CD8-positive, alpha-beta memory T cell (primary cell): ENCODE results near the gene C3orf52. TPM values are rescaled to one million over a fixed set of nuclear protein-coding genes. Genes with fewer than 3 reads are reported as not detected.

Experiments used
- CTCF ChIA-PET: fragments of 350-600 bp; sonication (Branson Sonifier 250); formaldehyde crosslinking; loops from one replicate; lab custom pipeline; 2021; ENCODE audit warnings: antibody characterized with exemption; lab: Charles Lee
- POLR2A ChIA-PET: fragments of 350-600 bp; sonication (Branson Sonifier 250); formaldehyde crosslinking; loops from one replicate; lab custom pipeline; 2021; ENCODE audit warnings: antibody characterized with exemption; lab: Charles Lee
- DNase-seq, 5 donors: peaks; one replicate each; pipeline versions ENCODE4 v3.0.0 to v3.0.0-alpha.2; 2020 to 2022; ENCODE audit warnings: mixed read lengths in 1 of 5
- H3K27ac ChIP-seq: one replicate; pipeline ENCODE4 v1.7.0; 2013; ENCODE audit warnings: low read depth, mild to moderate bottlenecking, low read length, moderate library complexity
- H3K27me3 ChIP-seq: 2 replicates; pipeline ENCODE4 v1.7.0; 2013; ENCODE audit warnings: low read length, mild to moderate bottlenecking; ENCODE audit not compliant: insufficient read depth, poor library complexity, severe bottlenecking
- H3K36me3 ChIP-seq: 2 replicates; pipeline ENCODE4 v1.7.0; 2013; ENCODE audit warnings: mild to moderate bottlenecking, low read length, moderate library complexity; ENCODE audit not compliant: insufficient read depth
- H3K4me1 ChIP-seq: 2 replicates; pipeline ENCODE4 v1.7.0; 2013; ENCODE audit warnings: mild to moderate bottlenecking, low read length, moderate library complexity; ENCODE audit not compliant: insufficient read depth
- H3K4me3 ChIP-seq: 2 replicates; pipeline ENCODE4 v1.7.0; 2013; ENCODE audit warnings: mild to moderate bottlenecking, low read length
- H3K9me3 ChIP-seq: 2 replicates; pipeline ENCODE4 v1.7.0; 2013; ENCODE audit warnings: mild to moderate bottlenecking, low read length
- H3K27ac Mint-ChIP-seq, 8 donors: one replicate each; pipeline ENCODE4 v1.8.0; 2020 to 2021; ENCODE audit warnings: mixed read lengths in 8 of 8, mild to moderate bottlenecking in 6 of 8, inconsistent platforms in 3 of 8, moderate library complexity in 3 of 8
- H3K27me3 Mint-ChIP-seq, 2 donors: one replicate each; pipeline ENCODE4 v1.8.0; 2020 to 2021; ENCODE audit warnings: mixed read lengths in 2 of 2, mild to moderate bottlenecking in 1 of 2, moderate library complexity in 1 of 2
- H3K36me3 Mint-ChIP-seq, 3 donors: one replicate each; pipeline ENCODE4 v1.8.0; 2020 to 2021; ENCODE audit warnings: mixed read lengths in 3 of 3, inconsistent platforms in 1 of 3, mild to moderate bottlenecking in 1 of 3
- H3K4me1 Mint-ChIP-seq, 3 donors: one replicate each; pipeline ENCODE4 v1.8.0; 2020 to 2021; ENCODE audit warnings: mixed read lengths in 3 of 3, inconsistent platforms in 1 of 3, mild to moderate bottlenecking in 1 of 3
- H3K4me3 Mint-ChIP-seq, 7 donors: one replicate each; pipeline ENCODE4 v1.8.0; 2020 to 2021; ENCODE audit warnings: mixed read lengths in 7 of 7, mild to moderate bottlenecking in 6 of 7, moderate library complexity in 4 of 7, inconsistent platforms in 2 of 7
- H3K9me3 Mint-ChIP-seq, 5 donors: one replicate each; pipeline ENCODE4 v1.8.0; 2020 to 2022; ENCODE audit warnings: mixed read lengths in 5 of 5, mild to moderate bottlenecking in 3 of 5, moderate library complexity in 2 of 5, inconsistent platforms in 1 of 5
- polyA plus RNA-seq: library from polyadenylated mRNA; unstranded; fragments of 300-500 nt; fragmentation: Illumina TruSeq; gene quantifications from one replicate; pipeline ENCODE4 v1.2.3, GENCODE V29; 2021
- total RNA-seq, 2 experiments: library from RNA; stranded (reverse); gene quantifications; one replicate each; pipeline ENCODE4 v1.2.3, GENCODE V29; 2021

The C3orf52 gene
- total and polyA plus RNA-seq, 3 experiments from 2014 or later: 0.12 to 3.4 (median 2.8) TPM

DNA sequence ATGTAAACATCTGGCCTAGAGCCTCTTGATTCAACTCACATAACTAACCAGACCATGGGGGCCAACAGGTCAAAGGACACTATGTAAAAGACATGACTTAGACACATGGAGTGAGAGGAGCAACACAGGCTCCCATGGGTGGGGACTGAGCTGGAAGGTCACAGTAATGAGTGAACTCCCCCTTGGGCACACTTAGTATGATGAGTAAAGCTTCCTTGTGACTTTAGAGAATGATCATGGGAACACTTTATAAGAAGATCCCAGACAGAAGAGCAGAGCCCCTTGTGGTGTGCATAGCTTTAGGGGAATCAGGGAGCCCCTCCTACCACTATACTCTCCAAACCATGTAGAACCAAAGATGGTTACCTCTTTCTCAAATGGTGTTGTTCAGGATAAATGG lies 36.7 kb downstream of the C3orf52 start:
- peaks cover 0 to 2% of the 10 kb centered on the region in 2 donors for H3K27me3 Mint-ChIP-seq
- H3K4me1 Mint-ChIP-seq: peaks cover 35 to 68% (median 66%) of the 10 kb centered on the region in 3 donors
- ChIA-PET CTCF (no interaction called here), POLR2A (no interaction called here)
- Histone ChIP-seq H3K4me1 (peaks cover 54% of the 10 kb centered on the region), H3K9me3 (no peaks in the 10 kb centered on the region), H3K27ac (no peak overlapping the region), H3K27me3 (no peaks in the 10 kb centered on the region), H3K36me3 (no peaks in the 10 kb centered on the region), H3K4me3 (no peak overlapping the region)
- H3K4me3 Mint-ChIP-seq: no peak overlapping the region
- no peak for DNase-seq
- H3K27ac Mint-ChIP-seq: no peak overlapping the region
- H3K36me3 Mint-ChIP-seq: peaks cover 0 to 37% (median 7%) of the 10 kb centered on the region in 3 donors
- H3K9me3 Mint-ChIP-seq: no peaks in the 10 kb centered on the region

- Mint-ChIP-seq H3K4me1 (peaks cover 41 to 70% (median 70%) of the 10 kb centered on the region in 3 donors), H3K9me3 (no peaks in the 10 kb centered on the region), H3K27me3 (peaks cover 0 to 2% of the 10 kb centered on the region in 2 donors), H3K36me3 (peaks cover 0 to 37% (median 7%) of the 10 kb centered on the region in 3 donors), H3K27ac (no peak overlapping the region), H3K4me3 (no peak overlapping the region)
- DNase-seq: no peak
- H3K36me3 ChIP-seq: no peaks in the 10 kb centered on the region
- no peaks in the 10 kb centered on the region for H3K9me3 ChIP-seq
- no peak overlapping the region for H3K4me3 ChIP-seq
- H3K4me1 ChIP-seq: peaks cover 61% of the 10 kb centered on the region
- no peaks in the 10 kb centered on the region for H3K27me3 ChIP-seq
- H3K27ac ChIP-seq: no peak overlapping the region
- POLR2A ChIA-PET: no interaction called here
- CTCF ChIA-PET: interaction anchor here (2.7 kb wide), 1 partner anchor 12 kb away, joined by 10 read pairs; no protein-coding TSS in a partner anchor
Observed at GRCh38 chr3:112123548-112123947, 37.4 kb downstream of the C3orf52 start.

DNA sequence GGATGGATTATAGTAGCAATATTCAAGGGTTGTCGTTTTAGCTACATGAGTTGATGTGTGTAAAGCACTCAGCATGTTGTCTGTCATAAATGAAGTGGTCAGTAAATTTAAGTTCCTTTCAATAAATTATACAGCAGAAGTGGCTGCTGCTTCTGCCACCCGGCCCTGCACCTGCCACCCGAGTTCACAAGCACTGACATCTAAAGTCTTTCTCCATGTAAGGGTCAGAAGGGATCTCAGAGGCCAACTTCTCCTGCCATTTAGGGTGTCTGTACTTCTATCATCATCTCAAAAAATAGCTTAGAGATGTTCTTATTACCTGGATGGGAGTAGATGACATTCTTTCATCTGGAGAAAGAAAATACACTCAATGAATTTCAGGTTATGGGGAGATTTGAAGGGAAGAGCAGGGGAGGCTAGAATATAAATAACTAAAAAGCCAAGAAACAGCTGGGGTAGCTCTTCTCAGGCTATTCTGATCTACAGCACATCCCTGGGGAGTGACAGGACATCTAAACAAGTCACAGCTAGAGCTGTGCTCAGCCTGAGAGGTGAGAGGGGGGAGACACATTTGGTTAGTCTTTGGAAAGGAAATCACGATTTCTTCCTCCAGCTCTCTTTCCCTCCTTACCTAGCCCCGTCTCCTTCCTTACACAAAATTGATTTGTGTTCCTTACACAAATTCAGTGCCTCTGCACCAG lies 38.9 kb downstream of the C3orf52 start:
- ChIA-PET CTCF (interaction anchor here (2.7 kb wide), 1 partner anchor 14 kb away, joined by 10 read pairs; no protein-coding TSS in a partner anchor), POLR2A (no interaction called here)
- H3K27me3 ChIP-seq: no peaks in the 10 kb centered on the region
- Mint-ChIP-seq H3K4me1 (peaks cover 47 to 73% (median 71%) of the 10 kb centered on the region in 3 donors), H3K9me3 (no peaks in the 10 kb centered on the region), H3K36me3 (peaks cover 0 to 37% (median 7%) of the 10 kb centered on the region in 3 donors), H3K4me3 (no peak overlapping the region), H3K27me3 (peaks cover 0 to 1% of the 10 kb centered on the region in 2 donors), H3K27ac (peak overlapping the region in 5 of 8 donors; percentile 1 to 40 (median 15))
- H3K9me3 ChIP-seq: no peaks in the 10 kb centered on the region
- no peaks in the 10 kb centered on the region for H3K36me3 ChIP-seq
- no peak for DNase-seq
- no peak overlapping the region for H3K27ac ChIP-seq
- peaks cover 72% of the 10 kb centered on the region for H3K4me1 ChIP-seq
- no peak overlapping the region for H3K4me3 ChIP-seq

- no peak for DNase-seq
- H3K9me3 ChIP-seq: no peaks in the 10 kb centered on the region
- H3K36me3 ChIP-seq: no peaks in the 10 kb centered on the region
- H3K27ac Mint-ChIP-seq: peak overlapping the region in 7 of 8 donors; percentile 21 to 93 (median 87)
- no peaks in the 10 kb centered on the region for H3K27me3 ChIP-seq
- no peaks in the 10 kb centered on the region for H3K9me3 Mint-ChIP-seq
- H3K4me3 Mint-ChIP-seq: peak overlapping the region in 6 of 7 donors; percentile 41 to 71 (median 56)
- H3K4me1 Mint-ChIP-seq: peaks cover 49 to 71% (median 70%) of the 10 kb centered on the region in 3 donors
- H3K4me3 ChIP-seq: peak overlapping the region; percentile 30
- H3K36me3 Mint-ChIP-seq: peaks cover 0 to 36% (median 7%) of the 10 kb centered on the region in 3 donors
- peaks cover 0 to 1% of the 10 kb centered on the region in 2 donors for H3K27me3 Mint-ChIP-seq
- ChIA-PET CTCF (interaction anchor here (2.2 kb wide), 1 partner anchor 10 kb away, joined by 6 read pairs; no protein-coding TSS in a partner anchor), POLR2A (no interaction called here)
- H3K27ac ChIP-seq: no peak overlapping the region
- H3K4me1 ChIP-seq: peaks cover 68% of the 10 kb centered on the region
Observed at GRCh38 chr3:112126511-112126911, 40.3 kb downstream of the C3orf52 start.

DNA sequence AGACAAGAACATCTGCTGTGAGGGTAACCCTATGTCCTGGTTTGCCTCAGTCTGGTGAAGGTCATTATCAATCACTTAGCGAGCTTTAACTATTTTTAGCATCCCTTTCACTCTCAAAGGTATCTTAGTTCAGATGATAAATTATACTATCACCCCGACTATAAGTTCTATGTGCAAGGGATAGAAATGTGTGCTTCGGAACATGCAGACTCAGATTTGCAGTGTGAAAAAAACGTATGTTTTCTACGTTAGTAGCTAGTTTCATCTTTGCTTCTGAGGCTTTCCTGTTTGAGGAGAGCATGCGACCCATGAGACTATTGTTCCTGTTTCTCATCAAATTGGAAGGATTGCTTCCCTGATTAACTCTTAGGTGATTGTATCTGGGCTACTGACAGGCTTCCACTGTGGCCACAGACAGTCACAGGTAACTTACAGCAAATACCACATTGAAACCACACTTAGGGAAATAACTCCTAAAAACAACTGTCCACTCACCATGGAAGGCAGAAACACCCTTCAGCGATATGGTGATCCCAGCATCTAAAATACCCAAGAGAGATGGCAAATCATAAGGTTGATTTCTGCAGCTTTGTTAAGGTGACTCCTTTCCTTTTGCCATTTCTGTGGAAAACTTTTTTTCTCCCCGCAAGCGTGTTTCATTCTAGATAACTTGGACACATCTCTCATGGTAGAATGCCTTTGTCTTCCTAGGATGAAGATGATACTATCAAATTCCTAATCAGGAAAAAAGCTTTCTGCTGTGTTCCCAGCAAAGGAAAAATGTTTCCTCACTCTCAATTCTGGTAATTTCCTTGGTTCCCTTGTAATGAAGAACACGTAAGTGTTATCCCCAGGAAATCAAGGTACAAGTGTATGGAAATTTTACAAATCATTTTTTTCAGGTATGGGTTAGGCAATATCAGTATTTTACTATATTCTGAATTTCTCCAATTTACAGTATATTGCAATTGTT lies 41.6 kb downstream of the C3orf52 start:
- H3K9me3 ChIP-seq: no peaks in the 10 kb centered on the region
- H3K27me3 ChIP-seq: no peaks in the 10 kb centered on the region
- H3K27ac ChIP-seq: no peak overlapping the region
- POLR2A ChIA-PET: no interaction called here
- Mint-ChIP-seq H3K9me3 (no peaks in the 10 kb centered on the region), H3K27me3 (peaks cover 0 to 1% of the 10 kb centered on the region in 2 donors), H3K36me3 (peaks cover 0 to 28% (median 7%) of the 10 kb centered on the region in 3 donors), H3K4me1 (peaks cover 55 to 76% (median 76%) of the 10 kb centered on the region in 3 donors), H3K4me3 (peak overlapping the region; percentile 12 to 71 (median 52)), H3K27ac (peak overlapping the region; percentile 72 to 93 (median 88))
- DNase-seq: peak in 1 of 5 donors; percentile 34
- H3K4me1 ChIP-seq: peaks cover 61% of the 10 kb centered on the region
- no peaks in the 10 kb centered on the region for H3K36me3 ChIP-seq
- CTCF ChIA-PET: interaction anchor here (0.9 to 2.2 kb wide), 3 partner anchors 11 to 16 kb away, joined by 5 to 6 read pairs (median 6); no protein-coding TSS in a partner anchor
- H3K4me3 ChIP-seq: peak overlapping the region; percentile 32

DNA sequence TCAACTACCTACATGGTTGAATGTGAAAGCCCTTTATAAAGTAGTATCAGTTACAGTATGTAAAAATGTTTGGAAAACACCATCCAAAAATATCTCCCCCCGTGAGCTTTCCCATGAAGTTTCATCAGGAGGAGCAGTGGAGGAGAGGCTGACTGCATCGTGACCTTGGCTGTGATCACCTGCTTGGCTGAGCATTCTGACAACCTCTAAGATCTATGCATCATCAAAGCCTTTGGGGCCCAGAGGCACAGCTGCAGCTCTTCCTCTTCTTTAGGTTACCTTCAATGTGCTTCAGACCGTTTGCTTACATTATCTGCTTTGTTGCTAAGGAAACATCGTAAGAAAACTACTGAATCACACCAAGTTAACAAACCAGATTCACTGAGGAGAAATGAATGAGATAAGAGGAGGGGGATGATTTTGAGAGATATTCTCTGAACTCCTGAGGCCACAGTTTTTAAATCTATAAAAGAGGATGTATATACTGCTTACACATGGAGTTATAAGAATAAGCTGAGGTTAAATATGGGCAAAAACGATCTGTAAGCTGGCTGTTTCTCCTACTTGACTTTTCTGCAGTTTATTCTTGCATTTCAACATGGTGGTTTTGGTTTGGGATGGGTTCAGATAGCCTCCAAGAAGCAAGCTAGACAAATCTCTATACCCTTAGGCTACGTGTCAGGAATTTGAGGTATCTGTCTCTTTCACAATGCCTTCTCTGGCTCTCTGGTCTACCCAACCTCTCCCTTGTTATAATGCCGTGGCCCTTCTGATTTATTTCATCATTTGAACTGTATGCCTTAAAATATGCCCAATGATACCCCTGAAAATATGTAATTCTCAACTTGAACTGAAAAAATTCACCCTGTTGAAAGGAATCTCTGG lies 42.9 kb downstream of the C3orf52 start:
- POLR2A ChIA-PET: no interaction called here
- peak overlapping the region; percentile 58 for H3K27ac ChIP-seq
- H3K9me3 Mint-ChIP-seq: no peaks in the 10 kb centered on the region
- peak overlapping the region; percentile 72 to 93 (median 86) for H3K27ac Mint-ChIP-seq
- no peak overlapping the region for H3K4me3 ChIP-seq
- H3K36me3 Mint-ChIP-seq: peaks cover 0 to 17% (median 7%) of the 10 kb centered on the region in 3 donors
- H3K27me3 Mint-ChIP-seq: peaks cover 0 to 1% of the 10 kb centered on the region in 2 donors
- H3K4me1 ChIP-seq: peaks cover 74% of the 10 kb centered on the region
- no peaks in the 10 kb centered on the region for H3K27me3 ChIP-seq
- H3K9me3 ChIP-seq: no peaks in the 10 kb centered on the region
- H3K4me3 Mint-ChIP-seq: peak overlapping the region; percentile 1 to 34 (median 11)
- no peaks in the 10 kb centered on the region for H3K36me3 ChIP-seq
- CTCF ChIA-PET: interaction anchor here (1.2 kb wide), 1 partner anchor 17 kb away, joined by 6 read pairs; no protein-coding TSS in a partner anchor
- DNase-seq: peak in 4 of 5 donors; percentile 5 to 79 (median 68)
- H3K4me1 Mint-ChIP-seq: peaks cover 65 to 88% (median 87%) of the 10 kb centered on the region in 3 donors
